Activated CD8-positive, alpha-beta T cell treated with anti-CD3 and anti-CD28 coated beads, Interleukin-2, amount 10 ng/mL, durations not matched to agents 7 days and 5 days (primary cell): ENCODE results near the gene TECPR1. TPM values are rescaled to one million over a fixed set of nuclear protein-coding genes. Genes with fewer than 3 reads are reported as not detected.
A peak's percentile ranks its signal among the peaks of the same experiment; 100 is the strongest.

Experiments used
- ATAC-seq: fragments of 150-1000 bp; cut with Tn5 transposase; one replicate; pipeline ENCODE4 v1.10.0; 2021; ENCODE audit warnings: moderate library complexity
- CTCF ChIA-PET: fragments of 350-600 bp; sonication (Branson Sonifier 250); formaldehyde crosslinking; loops from one replicate; lab custom pipeline; 2021; ENCODE audit warnings: antibody characterized with exemption; lab: Charles Lee
- POLR2A ChIA-PET: fragments of 350-600 bp; sonication (Branson Sonifier 250); formaldehyde crosslinking; loops from one replicate; lab custom pipeline; 2021; ENCODE audit warnings: antibody characterized with exemption; lab: Charles Lee
- DNase-seq: peaks from one replicate; pipeline ENCODE4 v3.0.0-alpha.2; 2020
- H3K27ac Mint-ChIP-seq: one replicate; pipeline ENCODE4 v1.8.0; 2021; ENCODE audit warnings: mild to moderate bottlenecking, mixed read lengths
- H3K27me3 Mint-ChIP-seq: one replicate; pipeline ENCODE4 v1.8.0; 2021; ENCODE audit warnings: low read depth, mixed read lengths
- H3K36me3 Mint-ChIP-seq: one replicate; pipeline ENCODE4 v1.8.0; 2021; ENCODE audit warnings: low read depth, mixed read lengths
- H3K4me1 Mint-ChIP-seq: one replicate; pipeline ENCODE4 v1.8.0; 2021; ENCODE audit warnings: low read depth, mixed read lengths
- H3K4me3 Mint-ChIP-seq: one replicate; pipeline ENCODE4 v1.8.0; 2021; ENCODE audit warnings: mild to moderate bottlenecking, mixed read lengths
- H3K9me3 Mint-ChIP-seq: one replicate; pipeline ENCODE4 v1.8.0; 2022; ENCODE audit warnings: mixed read lengths; ENCODE audit not compliant: insufficient read depth
- total RNA-seq, 2 experiments: library from RNA; stranded (reverse); gene quantifications; one replicate each; pipeline ENCODE4 v1.2.3, GENCODE V29; 2021

The TECPR1 gene
- total RNA-seq, 2 experiments from 2014 or later, result 49.3 to 55.9 TPM

DNA sequence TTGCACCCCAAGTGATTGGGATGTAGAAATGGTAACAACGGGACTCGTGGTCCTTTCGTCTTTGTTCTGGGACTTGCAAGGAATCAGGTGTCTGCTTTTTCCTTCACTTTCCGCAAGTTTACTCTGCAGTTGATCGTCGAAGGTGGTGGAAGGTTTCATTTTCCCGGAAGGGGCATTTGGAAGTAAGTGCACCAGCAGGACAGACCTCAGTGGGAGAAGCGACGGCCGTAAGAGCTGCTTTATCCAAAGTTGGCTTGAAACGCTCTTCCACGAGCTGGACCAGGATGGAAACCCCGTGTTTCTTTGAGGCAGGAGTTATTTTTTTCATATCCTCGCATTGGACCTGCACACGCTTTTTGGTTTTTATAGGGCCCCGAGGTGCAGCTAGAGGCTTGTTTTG, 30.7 kb upstream of the TECPR1 start:
- H3K4me1 Mint-ChIP-seq, result peaks cover 24% of the 10 kb centered on the region
- H3K36me3 Mint-ChIP-seq, result peaks cover 2% of the 10 kb centered on the region
- H3K4me3 Mint-ChIP-seq, result peak overlapping the region; percentile 74
- H3K9me3 Mint-ChIP-seq, result no peaks in the 10 kb centered on the region
- H3K27me3 Mint-ChIP-seq, result no peaks in the 10 kb centered on the region
- CTCF ChIA-PET, result interaction anchor here (1.1 kb wide), 1 partner anchor 16 kb away, joined by 3 read pairs; no protein-coding TSS in a partner anchor
- no peak for DNase-seq
- POLR2A ChIA-PET, result interaction anchor here (0.7 kb wide), 1 partner anchor 768 kb away, joined by 3 read pairs; no protein-coding TSS in a partner anchor
- peak overlapping the region; percentile 71 for H3K27ac Mint-ChIP-seq
- no peak for ATAC-seq

DNA sequence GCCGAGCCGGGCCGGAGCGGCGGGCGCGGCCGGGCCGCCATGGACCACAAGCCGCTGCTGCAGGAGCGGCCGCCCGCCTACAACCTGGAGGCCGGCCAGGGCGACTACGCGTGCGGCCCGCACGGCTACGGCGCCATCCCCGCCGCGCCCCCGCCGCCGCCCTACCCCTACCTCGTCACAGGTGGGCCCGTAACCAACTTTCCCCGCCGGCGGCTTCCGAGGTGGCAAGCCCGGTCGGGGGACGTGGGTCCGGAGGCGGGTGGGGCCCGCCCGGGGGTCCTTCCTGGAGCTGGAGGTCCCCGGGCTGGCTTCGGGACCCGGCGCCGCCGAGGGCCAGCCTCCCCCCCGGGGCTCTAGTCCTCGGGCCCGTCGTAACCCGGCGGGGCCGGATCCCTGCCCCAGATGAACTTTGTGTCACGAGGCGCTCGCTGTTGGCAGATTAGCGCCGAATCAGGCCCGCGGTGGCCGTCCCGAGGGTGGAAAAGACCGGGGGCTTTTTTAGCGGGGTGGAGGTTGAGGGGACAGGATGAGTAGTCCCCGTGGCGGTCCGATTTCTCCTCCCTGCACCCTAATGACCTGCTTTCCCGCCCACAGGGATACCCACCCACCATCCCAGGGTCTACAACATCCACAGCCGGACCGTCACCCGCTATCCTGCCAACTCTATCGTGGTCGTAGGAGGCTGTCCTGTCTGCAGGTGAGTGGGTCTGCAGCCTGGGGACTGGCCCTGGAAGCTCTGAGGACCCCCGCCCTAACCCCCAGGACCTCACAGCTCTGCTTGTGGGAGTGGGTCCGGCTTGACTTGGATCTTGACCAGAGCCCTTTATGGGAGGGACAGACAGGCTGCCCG, 29.9 kb upstream of the TECPR1 start:
- Mint-ChIP-seq H3K27ac (peak overlapping the region; percentile 71), H3K9me3 (no peaks in the 10 kb centered on the region), H3K36me3 (peaks cover 2% of the 10 kb centered on the region), H3K27me3 (no peaks in the 10 kb centered on the region), H3K4me3 (peak overlapping the region; percentile 74), H3K4me1 (peaks cover 24% of the 10 kb centered on the region)
- CTCF ChIA-PET, result no interaction called here
- POLR2A ChIA-PET, result interaction anchor here (1.5 kb wide), 1 partner anchor 33 kb away, joined by 3 read pairs; no protein-coding TSS in a partner anchor
- DNase-seq (peak; percentile 40), ATAC-seq (peak; percentile 53)

DNA sequence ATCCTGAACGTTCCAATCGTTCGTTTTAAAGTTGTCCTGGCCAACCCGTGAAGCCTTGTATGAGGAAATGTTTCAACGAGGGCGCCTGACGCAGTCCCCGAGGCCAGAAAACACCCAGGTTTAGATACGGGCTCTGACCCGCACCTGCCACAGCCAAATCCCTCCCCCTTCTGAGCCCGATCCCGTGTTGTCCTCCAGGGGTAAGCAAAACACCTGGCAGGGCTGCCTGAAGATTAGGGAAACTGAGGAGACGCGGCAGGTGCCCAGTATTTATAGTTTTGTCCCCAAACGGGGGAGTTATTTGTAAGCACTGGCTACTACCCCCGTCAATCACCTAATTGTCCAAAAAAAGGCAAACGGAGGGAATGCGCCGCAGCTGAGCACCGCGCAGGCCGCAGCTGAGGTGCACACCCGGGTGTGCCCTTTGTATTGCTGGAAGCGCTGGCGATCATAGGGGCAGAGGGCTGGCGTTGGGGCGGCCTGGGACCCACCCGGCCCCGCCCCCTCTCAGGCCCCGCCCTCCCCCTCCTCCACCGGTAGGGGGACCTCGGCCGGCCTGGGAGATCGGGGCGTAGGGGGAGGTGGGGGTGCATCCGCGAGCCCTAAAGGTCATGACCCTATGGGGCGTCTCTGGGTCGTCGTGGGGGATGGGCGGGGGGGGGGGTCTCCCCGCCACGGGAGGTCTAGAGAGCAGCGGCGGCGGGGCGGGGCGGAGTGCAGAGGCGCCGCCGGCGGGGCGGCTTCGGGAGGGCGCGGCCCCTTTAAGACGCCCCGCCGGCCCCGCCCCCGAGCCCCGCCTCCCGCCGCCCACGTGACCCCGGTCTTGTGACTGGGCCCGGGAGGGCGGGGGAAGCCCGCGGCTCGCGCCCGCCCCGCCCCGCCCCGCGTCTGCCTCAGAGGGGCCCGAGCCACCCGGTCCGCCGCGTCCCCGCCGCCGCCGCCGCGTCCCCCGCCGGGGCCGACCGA, 29.0 kb upstream of the TECPR1 start, which contains the start of gene BRI3:
Gene BRI3, plus strand, starts transcription at position 896 of the 966 bp plus-strand sequence. CDS start 110 bp downstream, outside the sequence.
- DNase-seq, result peak; percentile 92
- CTCF ChIA-PET, result interaction anchor here (0.8 to 1.0 kb wide), 2 partner anchors 14 to 28 kb away, joined by 3 read pairs; partner anchors contain the start of gene TECPR1
- Mint-ChIP-seq H3K9me3 (no peaks in the 10 kb centered on the region), H3K36me3 (peaks cover 2% of the 10 kb centered on the region), H3K27me3 (no peaks in the 10 kb centered on the region), H3K4me1 (peaks cover 22% of the 10 kb centered on the region), H3K27ac (peak within 1 kb of the TSS; percentile 74), H3K4me3 (peak within 1 kb of the TSS; percentile 78)
- peak; percentile 86 for ATAC-seq
- POLR2A ChIA-PET, result interaction anchor here (1.1 to 1.5 kb wide), 2 partner anchors 31 to 32 kb away, joined by 3 to 5 read pairs; no protein-coding TSS in a partner anchor

DNA sequence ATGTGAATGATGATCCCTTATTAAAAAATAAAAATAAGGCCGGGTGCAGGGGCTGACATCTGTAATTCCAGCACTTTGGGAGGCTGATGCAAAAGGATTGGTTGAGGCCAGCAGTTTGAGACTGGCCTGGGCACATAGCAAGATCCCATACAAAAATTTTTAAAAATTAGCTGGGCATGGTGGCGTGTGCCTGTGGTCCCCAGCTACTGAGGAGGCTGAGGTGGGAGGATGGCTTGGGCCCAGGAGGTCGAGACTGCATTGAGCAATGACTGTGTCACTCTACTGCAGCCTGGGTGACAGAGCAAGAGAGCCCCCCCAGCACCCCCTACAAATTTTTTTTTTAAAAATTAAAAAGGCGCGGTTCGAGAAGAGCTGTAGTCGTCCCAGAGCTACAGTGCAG, 28.3 kb upstream of the TECPR1 start:
- POLR2A ChIA-PET, result interaction anchor here (1.1 kb wide), 1 partner anchor 30 kb away, joined by 5 read pairs; no protein-coding TSS in a partner anchor
- Mint-ChIP-seq H3K27me3 (no peaks in the 10 kb centered on the region), H3K9me3 (no peaks in the 10 kb centered on the region), H3K4me1 (peaks cover 22% of the 10 kb centered on the region), H3K4me3 (peak overlapping the region; percentile 78), H3K27ac (peak overlapping the region; percentile 74), H3K36me3 (peaks cover 2% of the 10 kb centered on the region)
- CTCF ChIA-PET, result interaction anchor here (0.8 to 1.0 kb wide), 2 partner anchors 13 to 28 kb away, joined by 3 read pairs; partner anchors contain the start of gene TECPR1
- no peak for DNase-seq
- ATAC-seq, result no peak

DNA sequence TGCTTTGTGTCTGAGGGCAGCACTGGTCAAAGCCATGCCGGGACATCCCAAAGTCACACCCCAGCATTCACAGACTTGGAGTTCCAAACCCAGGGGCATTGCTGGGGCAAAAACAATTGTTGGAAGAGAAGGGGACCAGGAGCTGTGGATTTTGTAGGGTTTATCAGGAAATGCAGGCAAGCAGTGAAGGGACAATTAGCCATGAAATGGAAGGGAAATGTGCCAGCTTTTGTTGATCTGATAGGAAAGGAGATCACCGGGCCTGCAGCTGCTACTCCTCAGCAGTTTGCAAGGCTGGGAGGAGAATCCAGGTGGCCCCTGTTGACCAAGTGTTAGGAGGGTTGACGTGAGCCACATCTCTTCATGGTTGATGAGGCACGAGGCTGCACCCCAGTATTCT, 26.9 kb upstream of the TECPR1 start:
- Mint-ChIP-seq H3K36me3 (peaks cover 2% of the 10 kb centered on the region), H3K9me3 (no peaks in the 10 kb centered on the region), H3K4me1 (peaks cover 17% of the 10 kb centered on the region), H3K27me3 (no peaks in the 10 kb centered on the region), H3K27ac (no peak overlapping the region), H3K4me3 (no peak overlapping the region)
- POLR2A ChIA-PET, result no interaction called here
- no peak for DNase-seq
- CTCF ChIA-PET, result no interaction called here
- ATAC-seq, result no peak

DNA sequence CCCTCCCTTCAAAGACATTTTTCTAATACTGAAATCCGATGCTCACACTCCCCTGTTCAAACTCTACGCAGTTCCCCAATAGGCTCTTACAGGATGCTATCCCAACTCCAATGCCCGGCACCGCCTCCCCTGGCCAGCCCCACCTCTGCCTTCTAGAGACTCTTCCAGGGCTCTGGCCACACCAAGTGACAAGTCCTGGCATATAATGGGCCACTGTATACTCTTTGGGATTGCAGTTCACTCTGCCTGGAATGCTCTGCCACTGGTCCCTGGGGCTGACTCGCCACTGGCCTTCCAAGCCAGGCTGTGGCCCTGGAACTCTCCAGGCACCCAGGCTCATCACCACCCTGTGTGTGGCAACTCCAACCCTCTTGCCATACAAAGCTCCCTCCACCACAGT, 26.4 kb upstream of the TECPR1 start:
- no peak for DNase-seq
- CTCF ChIA-PET, result no interaction called here
- POLR2A ChIA-PET, result no interaction called here
- no peak overlapping the region for H3K27ac Mint-ChIP-seq
- H3K9me3 Mint-ChIP-seq, result no peaks in the 10 kb centered on the region
- H3K4me3 Mint-ChIP-seq, result no peak overlapping the region
- no peak for ATAC-seq
- peaks cover 17% of the 10 kb centered on the region for H3K4me1 Mint-ChIP-seq
- H3K36me3 Mint-ChIP-seq, result peaks cover 2% of the 10 kb centered on the region
- H3K27me3 Mint-ChIP-seq, result no peaks in the 10 kb centered on the region

DNA sequence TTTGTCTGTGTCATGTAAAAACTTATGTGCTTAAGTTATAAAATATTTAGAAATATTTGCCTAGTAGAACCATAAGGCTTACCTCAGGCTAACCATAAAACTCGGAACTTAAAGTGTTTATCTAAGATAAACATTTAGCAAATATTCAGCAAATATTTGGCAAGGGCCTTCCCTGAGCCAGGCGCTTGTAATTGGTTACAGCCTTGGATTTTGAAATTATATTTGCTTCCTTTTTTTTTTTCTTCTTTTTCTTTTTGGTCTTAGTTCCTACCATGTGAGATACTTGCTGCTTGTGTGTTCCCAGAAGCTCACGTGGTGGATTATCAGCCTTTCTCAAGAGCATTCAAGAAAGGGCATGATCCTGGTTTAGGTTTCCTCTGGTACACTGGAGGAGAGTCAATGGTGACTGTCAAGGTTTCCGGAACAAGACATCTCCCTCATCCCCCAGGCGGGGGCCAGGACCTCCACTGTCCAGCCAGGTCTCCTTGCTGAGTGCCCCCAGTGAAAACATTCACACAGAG, 24.3 kb upstream of the TECPR1 start:
- CTCF ChIA-PET, result no interaction called here
- no peak for DNase-seq
- ATAC-seq, result no peak
- no peak overlapping the region for H3K27ac Mint-ChIP-seq
- no peaks in the 10 kb centered on the region for H3K27me3 Mint-ChIP-seq
- POLR2A ChIA-PET, result no interaction called here
- H3K4me3 Mint-ChIP-seq, result no peak overlapping the region
- H3K36me3 Mint-ChIP-seq, result no peaks in the 10 kb centered on the region
- H3K4me1 Mint-ChIP-seq, result peaks cover 5% of the 10 kb centered on the region
- H3K9me3 Mint-ChIP-seq, result no peaks in the 10 kb centered on the region

DNA sequence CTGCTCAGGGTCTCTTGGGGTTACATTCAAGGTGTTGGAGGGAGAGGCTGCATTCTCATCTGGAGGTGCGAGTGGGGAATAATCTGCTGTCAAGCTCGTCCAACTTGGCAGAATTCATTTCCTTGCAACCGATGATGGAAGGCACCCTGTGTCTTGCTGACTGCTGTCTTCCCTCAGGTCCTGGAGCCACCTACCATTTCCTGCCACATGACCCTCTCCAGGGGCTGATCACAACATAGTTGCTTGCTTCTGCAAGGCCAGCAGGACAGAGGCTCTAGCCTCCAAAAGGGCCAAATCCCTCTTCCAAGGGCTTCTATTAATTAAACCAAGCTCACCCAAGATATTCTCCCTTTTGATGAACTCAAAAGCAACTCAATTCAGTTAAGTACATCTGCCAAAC, 15.3 kb upstream of the TECPR1 start:
- peaks cover 8% of the 10 kb centered on the region for H3K36me3 Mint-ChIP-seq
- no peaks in the 10 kb centered on the region for H3K9me3 Mint-ChIP-seq
- H3K4me1 Mint-ChIP-seq, result no peaks in the 10 kb centered on the region
- DNase-seq (no peak), ATAC-seq (no peak)
- H3K4me3 Mint-ChIP-seq, result no peak overlapping the region
- CTCF ChIA-PET, result interaction anchor here (1.1 to 1.8 kb wide), 5 partner anchors 11 to 642 kb away, joined by 3 to 8 read pairs (median 3); partner anchors contain the start of gene BAIAP2L1
- H3K27me3 Mint-ChIP-seq, result no peaks in the 10 kb centered on the region
- POLR2A ChIA-PET, result no interaction called here
- H3K27ac Mint-ChIP-seq, result no peak overlapping the region

DNA sequence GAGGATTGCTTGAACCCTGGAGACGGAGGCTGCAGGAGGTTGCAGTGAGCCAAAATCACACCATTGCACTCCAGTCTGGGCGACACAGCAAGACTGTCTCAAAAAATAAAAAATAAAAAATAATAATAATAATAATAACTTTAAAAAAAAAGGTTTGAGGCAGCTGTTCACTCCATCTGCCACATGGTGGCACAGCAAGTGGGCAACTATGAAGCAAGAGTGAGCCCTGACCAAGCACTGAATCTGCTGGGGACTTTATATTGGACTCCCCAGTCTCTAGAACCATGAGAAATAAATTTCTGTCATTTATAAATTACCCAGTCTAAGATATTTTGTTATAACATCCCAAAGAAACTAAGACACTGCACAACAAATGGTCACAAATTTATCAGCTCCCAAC, 14.8 kb upstream of the TECPR1 start:
- Mint-ChIP-seq H3K4me3 (no peak overlapping the region), H3K27ac (no peak overlapping the region), H3K4me1 (no peaks in the 10 kb centered on the region), H3K9me3 (no peaks in the 10 kb centered on the region), H3K27me3 (no peaks in the 10 kb centered on the region), H3K36me3 (peaks cover 13% of the 10 kb centered on the region)
- no peak for DNase-seq
- ATAC-seq, result no peak
- ChIA-PET CTCF (interaction anchor here (0.6 to 1.8 kb wide), 6 partner anchors 11 to 642 kb away, joined by 3 to 8 read pairs (median 3); partner anchors contain the start of gene BAIAP2L1), POLR2A (no interaction called here)

DNA sequence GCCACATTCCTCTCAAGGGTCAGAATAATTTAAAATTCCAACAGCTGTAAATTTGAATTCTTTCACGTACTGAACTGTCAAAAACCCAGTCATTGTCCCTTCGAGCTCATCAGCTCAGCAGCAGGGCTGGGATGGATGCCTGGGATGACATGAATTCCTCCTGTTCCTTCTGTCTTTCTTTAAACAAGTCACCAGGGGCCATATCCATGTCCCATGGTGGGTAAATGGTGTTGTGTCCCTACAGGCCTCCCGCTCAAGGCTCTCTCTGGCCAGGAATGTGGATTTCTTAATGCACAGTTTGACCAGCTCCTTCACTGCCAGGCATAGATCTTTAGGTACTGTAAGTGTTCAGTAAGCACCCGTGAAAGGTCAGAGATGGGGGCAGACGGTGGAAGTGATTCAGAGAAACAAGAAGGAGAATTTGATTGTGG, 13.8 kb upstream of the TECPR1 start:
- no peaks in the 10 kb centered on the region for H3K9me3 Mint-ChIP-seq
- no peaks in the 10 kb centered on the region for H3K4me1 Mint-ChIP-seq
- no peak for DNase-seq
- peaks cover 21% of the 10 kb centered on the region for H3K36me3 Mint-ChIP-seq
- H3K4me3 Mint-ChIP-seq, result no peak overlapping the region
- H3K27ac Mint-ChIP-seq, result no peak overlapping the region
- ChIA-PET POLR2A (no interaction called here), CTCF (no interaction called here)
- no peaks in the 10 kb centered on the region for H3K27me3 Mint-ChIP-seq
- ATAC-seq, result no peak

DNA sequence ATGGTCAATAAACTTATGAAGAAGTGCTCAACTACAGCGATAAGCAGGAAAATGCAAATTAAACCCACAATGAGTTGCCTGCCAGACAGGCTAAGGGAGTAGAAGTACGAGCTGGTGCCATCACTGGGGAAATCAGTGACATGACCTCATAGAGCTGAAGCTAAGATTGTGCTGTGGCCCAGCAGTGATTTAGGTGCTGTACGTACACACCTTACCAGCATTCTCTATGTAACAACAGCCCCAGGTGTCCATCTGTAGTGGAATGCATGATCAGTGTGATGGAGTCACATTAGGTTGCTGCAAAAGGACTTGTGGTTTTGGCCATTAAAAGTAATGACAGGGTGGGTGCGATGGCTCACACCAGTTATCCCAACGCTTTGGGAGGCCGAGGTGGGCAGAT, 5.7 kb upstream of the TECPR1 start:
- Mint-ChIP-seq H3K36me3 (peaks cover 49% of the 10 kb centered on the region), H3K9me3 (no peaks in the 10 kb centered on the region), H3K4me3 (no peak overlapping the region), H3K27ac (no peak overlapping the region), H3K4me1 (peaks cover 30% of the 10 kb centered on the region), H3K27me3 (no peaks in the 10 kb centered on the region)
- DNase-seq (no peak), ATAC-seq (no peak)
- CTCF ChIA-PET, result no interaction called here
- POLR2A ChIA-PET, result no interaction called here
